OCI-LY1 (cell line): ENCODE measurements around the gene SLC40A1.

Experiments
- EZH2 ChIP-seq: fragments of 200-600 bp; sonication (generic), shearing (Covaris generic); IDR thresholded peaks from 2 replicates; pipeline ENCODE4 v1.8.0; 2017; ENCODE audit warnings: borderline replicate concordance, mixed run types, mild to moderate bottlenecking, antibody characterized with exemption, low read length, moderate library complexity, mixed read lengths
- TF ChIP-seq, protein P1 (sequence below): fragments of 200-600 bp; sonication (generic), shearing (Covaris generic); IDR thresholded peaks from 2 replicates; pipeline ENCODE4 v1.5.1; 2017; ENCODE audit warnings: mild to moderate bottlenecking, antibody characterized with exemption, low read length, moderate library complexity, mixed read lengths

DNA sequence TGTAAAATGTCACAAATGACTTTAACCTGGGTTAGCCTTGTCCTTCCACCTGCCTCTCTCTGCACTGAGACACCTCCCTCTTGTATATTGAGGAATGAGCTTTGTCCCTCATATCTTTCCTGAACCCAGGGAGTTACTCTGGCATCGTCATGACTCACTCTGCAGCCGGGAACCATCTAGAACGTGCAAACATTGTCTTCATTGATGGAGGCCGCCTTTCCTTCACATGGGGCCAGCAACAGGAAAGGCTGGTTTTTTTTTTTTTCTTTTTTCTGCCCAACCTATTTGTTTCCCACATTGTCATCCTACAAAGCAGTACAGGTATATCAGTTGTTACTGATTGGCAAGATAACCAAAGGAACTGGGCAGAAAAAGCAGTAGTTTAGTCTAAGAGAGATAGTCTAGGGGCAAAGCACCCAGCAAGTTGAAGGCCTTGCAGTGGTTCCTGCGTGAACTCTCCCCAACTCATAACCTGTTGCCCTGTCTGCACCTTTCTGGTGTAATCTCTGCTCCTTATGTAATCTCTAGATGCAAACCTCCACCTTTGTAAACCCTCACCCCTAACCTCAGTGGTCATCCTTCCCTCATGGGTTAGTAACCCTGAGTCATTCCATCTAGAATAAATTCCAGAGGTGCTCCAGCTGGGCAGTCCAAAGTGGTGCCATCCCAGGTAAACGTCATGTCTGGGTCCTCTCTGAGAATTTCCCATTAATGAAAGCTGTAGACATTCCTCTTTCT lies 38.3 kb downstream of the SLC40A1 start:
- TF ChIP-seq EZH2: no peak
- TF ChIP-seq, protein P1, sequence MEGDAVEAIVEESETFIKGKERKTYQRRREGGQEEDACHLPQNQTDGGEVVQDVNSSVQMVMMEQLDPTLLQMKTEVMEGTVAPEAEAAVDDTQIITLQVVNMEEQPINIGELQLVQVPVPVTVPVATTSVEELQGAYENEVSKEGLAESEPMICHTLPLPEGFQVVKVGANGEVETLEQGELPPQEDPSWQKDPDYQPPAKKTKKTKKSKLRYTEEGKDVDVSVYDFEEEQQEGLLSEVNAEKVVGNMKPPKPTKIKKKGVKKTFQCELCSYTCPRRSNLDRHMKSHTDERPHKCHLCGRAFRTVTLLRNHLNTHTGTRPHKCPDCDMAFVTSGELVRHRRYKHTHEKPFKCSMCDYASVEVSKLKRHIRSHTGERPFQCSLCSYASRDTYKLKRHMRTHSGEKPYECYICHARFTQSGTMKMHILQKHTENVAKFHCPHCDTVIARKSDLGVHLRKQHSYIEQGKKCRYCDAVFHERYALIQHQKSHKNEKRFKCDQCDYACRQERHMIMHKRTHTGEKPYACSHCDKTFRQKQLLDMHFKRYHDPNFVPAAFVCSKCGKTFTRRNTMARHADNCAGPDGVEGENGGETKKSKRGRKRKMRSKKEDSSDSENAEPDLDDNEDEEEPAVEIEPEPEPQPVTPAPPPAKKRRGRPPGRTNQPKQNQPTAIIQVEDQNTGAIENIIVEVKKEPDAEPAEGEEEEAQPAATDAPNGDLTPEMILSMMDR: no peak
